ENCODE results near the gene NEGR1. TPM values are rescaled to one million over a fixed set of nuclear protein-coding genes. Genes with fewer than 3 reads are reported as not detected.

The NEGR1 gene
- total and polyA plus RNA-seq, 2 experiments from 2014 or later, result 0.57 to 0.94 TPM

- Histone ChIP-seq H3K9me2 (ENCODE audit: insufficient read depth) (0 out of 2 replicates have a peak, but pooled peaks cover 3% of the 10 kb centered on the region), H4K20me1 (replicated peaks; ENCODE audit: insufficient read depth) (no peaks in the 10 kb centered on the region), H3K4me3 (no peak overlapping the region), H3F3A (replicated peaks; ENCODE audit: low read depth) (no peaks in the 10 kb centered on the region), H3K36me3 (ENCODE audit: insufficient read depth) (no peaks in the 10 kb centered on the region), H3K79me2 (replicated peaks; ENCODE audit: insufficient read depth) (no peaks in the 10 kb centered on the region), H2AFZ (no peak overlapping the region; the same call in 1 of the 2 replicates), H3K4me2 (no peak overlapping the region), H3K27ac (ENCODE audit: low read depth) (no peak overlapping the region), H3K27me3 (ENCODE audit: insufficient read depth) (no peaks in the 10 kb centered on the region), H3K4me1 (ENCODE audit: insufficient read depth) (peaks cover 5% of the 10 kb centered on the region; the same call in 1 of the 2 replicates)
- Mint-ChIP-seq H3K9me3 (no peaks in the 10 kb centered on the region; the same call in 2 of the 3 replicates), H3K27ac (no peak overlapping the region), H3K4me1 (peaks cover 3% of the 10 kb centered on the region; the same call in 1 of the 3 replicates), H3K4me3 (no peak overlapping the region), H3K36me3 (ENCODE audit: low read depth) (no peaks in the 10 kb centered on the region), H3K27me3 (ENCODE audit: insufficient read depth, low read depth, poor library complexity) (no peaks in the 10 kb centered on the region)
- ATAC-seq, result no peak
- TF ChIP-seq ZNF114 (CRISPR knock-in tag; IDR thresholded peaks at IDR 0.05) (no peak), ZNF331 (CRISPR knock-in tag; IDR thresholded peaks at IDR 0.05; ENCODE audit: low read depth) (no peak), EZH2phosphoT487 (IDR thresholded peaks at IDR 0.05; ENCODE audit: unreplicated experiment) (no peak), CREB1 (CRISPR knock-in tag; IDR thresholded peaks at IDR 0.05; ENCODE audit: low read depth) (no peak), REST (IDR thresholded peaks at IDR 0.05; ENCODE audit: unreplicated experiment) (no peak), ZNF462 (CRISPR knock-in tag; IDR thresholded peaks at IDR 0.05) (no peak), EZH2 (IDR thresholded peaks at IDR 0.05; ENCODE audit: low read depth, unreplicated experiment) (no peak), JUNB (IDR thresholded peaks at IDR 0.05; ENCODE audit: unreplicated experiment) (no peak), POLR2AphosphoS5 (IDR thresholded peaks at IDR 0.05; ENCODE audit: low read depth) (no peak), CTCF (conservative IDR thresholded peaks at IDR 0.05; ENCODE audit: low read depth in 2 of 2) (no peak), STAT1 (IDR thresholded peaks at IDR 0.05; ENCODE audit: unreplicated experiment) (no peak), NANOG (IDR thresholded peaks at IDR 0.05; ENCODE audit: borderline replicate concordance) (no peak), ETS1 (IDR thresholded peaks at IDR 0.05) (no peak)
- DNase-seq (ENCODE audit: low spot score), result no peak
Observed at GRCh38 chr1:72170246-72170645, 112.1 kb downstream of the NEGR1 start.

Data from GM23338 (cell line).